Activated T-helper 1 cell treated with anti-CD3 and anti-CD28 coated beads, Interleukin-12 subunit alpha, Interleukin-12 subunit beta, Interleukin-2, Interleukin-4 antibody, amounts not matched to agents 30 ng/mL and 10 ng/mL and 1 ng/mL, durations not matched to agents 14 hours and 24 hours and 36 hours (primary cell): ENCODE data around the gene GRN. TPM values are rescaled to one million over a fixed set of nuclear protein-coding genes. Genes with fewer than 3 reads are reported as not detected.
"Not testable (repeated sequence)": the region's sequence is repeated elsewhere in the genome, so short reads cannot be mapped to it uniquely, and the experiment has no call there.

Source experiments
- DNase-seq: peaks from one replicate; pipeline ENCODE4 v3.0.0; 2021; ENCODE audit warnings: low spot score
- H3K27ac Mint-ChIP-seq: one replicate; pipeline ENCODE4 v1.8.0; 2021; ENCODE audit warnings: mild to moderate bottlenecking, mixed read lengths
- H3K27me3 Mint-ChIP-seq: one replicate; pipeline ENCODE4 v1.8.0; 2022; ENCODE audit warnings: mild to moderate bottlenecking, moderate library complexity, mixed read lengths; ENCODE audit not compliant: insufficient read depth
- H3K36me3 Mint-ChIP-seq: one replicate; pipeline ENCODE4 v1.8.0; 2021; ENCODE audit warnings: low read depth, mixed read lengths
- H3K4me1 Mint-ChIP-seq: one replicate; pipeline ENCODE4 v1.8.0; 2021; ENCODE audit warnings: low read depth, mixed read lengths
- H3K4me3 Mint-ChIP-seq: one replicate; pipeline ENCODE4 v1.8.0; 2021; ENCODE audit warnings: mild to moderate bottlenecking, moderate library complexity, mixed read lengths
- H3K9me3 Mint-ChIP-seq: one replicate; pipeline ENCODE4 v1.8.0; 2021; ENCODE audit warnings: mixed read lengths
- intact Hi-C: fragments of 100-400 bp; cut with micrococcal nuclease; formaldehyde crosslinking; loops from one replicate; pipeline ENCODE4 v1.15.1; 2024
- total RNA-seq: library from RNA; stranded (reverse); gene quantifications from 2 replicates; pipeline ENCODE4 v1.2.3, GENCODE V29; 2022

GRN gene
- total RNA-seq, 1 donor from 2014 or later: 42.9 TPM

DNA sequence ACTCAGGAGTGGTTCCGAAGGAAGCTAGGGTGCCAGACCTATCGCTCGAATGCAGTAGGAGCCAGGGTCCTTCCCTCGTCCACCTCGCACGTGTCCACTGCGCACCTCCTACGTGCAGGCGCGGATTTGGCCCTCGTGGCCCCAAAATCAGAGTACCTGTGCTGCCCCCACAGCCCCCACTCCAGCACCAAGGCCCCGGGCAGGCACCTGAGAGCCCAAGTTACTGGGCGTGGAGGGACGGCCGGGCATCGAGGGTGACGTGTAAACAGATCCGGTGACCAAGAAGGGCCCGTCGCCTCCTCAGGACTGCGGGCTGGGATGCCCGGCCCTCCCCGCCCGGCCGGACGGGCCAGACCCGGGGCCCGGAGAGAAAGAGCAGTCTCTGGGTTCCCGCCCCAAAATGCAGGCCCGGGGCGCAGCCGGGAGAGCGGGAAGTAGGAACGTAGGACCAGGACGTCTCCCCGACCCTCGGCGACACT, 21.0 kb upstream of the GRN start:
- Mint-ChIP-seq H3K27ac (peak overlapping the region; percentile 40), H3K4me1 (peaks cover 10% of the 10 kb centered on the region), H3K36me3 (peaks cover 17% of the 10 kb centered on the region), H3K4me3 (peak overlapping the region; percentile 89), H3K27me3 (no peaks in the 10 kb centered on the region), H3K9me3 (no peaks in the 10 kb centered on the region)
- no peak for DNase-seq
- intact Hi-C loops: loop anchor here (1.0 to 10.0 kb wide), 5 partner anchors 16 to 259 kb away; partner anchors contain the start of genes GRN, LSM12 and RUNDC3A

DNA sequence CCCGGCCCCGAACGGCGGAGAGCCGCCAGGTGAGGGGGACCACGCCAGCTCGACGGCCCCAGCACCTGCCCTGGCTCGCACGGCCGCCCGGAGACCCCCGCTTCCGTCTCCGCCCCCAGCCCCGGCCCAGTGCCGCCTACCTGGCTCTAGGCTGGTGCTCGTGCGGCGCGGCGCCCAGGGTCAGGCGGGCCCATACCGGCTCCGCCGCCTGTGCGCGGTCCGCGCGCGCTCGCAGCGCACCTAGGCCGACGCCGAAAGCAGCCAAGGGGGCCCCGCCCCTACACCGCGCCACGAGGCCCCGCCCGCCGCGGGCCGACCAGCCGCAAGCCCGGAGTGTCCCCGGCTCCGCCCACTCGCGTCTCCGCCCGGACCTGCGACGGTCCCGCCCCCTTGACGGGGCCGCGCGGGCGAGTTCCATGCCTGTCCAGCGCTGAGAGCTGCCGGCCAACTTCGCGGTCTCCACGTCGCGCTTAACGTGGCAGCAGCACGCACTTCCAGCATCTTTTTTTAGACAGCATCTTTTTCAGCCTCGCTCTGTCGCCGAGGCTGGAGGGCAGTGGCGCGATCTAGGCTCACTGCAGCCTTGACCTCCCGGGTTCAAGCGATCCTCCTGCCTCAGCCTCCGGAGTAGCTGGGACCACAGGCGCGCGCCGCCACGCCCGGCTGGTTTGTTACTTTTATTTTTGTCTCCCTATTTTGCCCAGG, 20.4 kb upstream of the GRN start, which contains the start of gene SLC25A39:
SLC25A39 (minus strand) TSS at position 253 of the 705 bp plus-strand sequence. CDS start 1,261 bp downstream, outside the sequence.
- no peaks in the 10 kb centered on the region for H3K9me3 Mint-ChIP-seq
- H3K36me3 Mint-ChIP-seq: peaks cover 13% of the 10 kb centered on the region
- intact Hi-C loops: loop anchor here (1.0 to 10.0 kb wide), 8 partner anchors 16 to 317 kb away; partner anchors contain the start of genes GRN, HDAC5, LSM12 and RUNDC3A
- H3K4me1 Mint-ChIP-seq: peaks cover 10% of the 10 kb centered on the region
- H3K27me3 Mint-ChIP-seq: no peaks in the 10 kb centered on the region
- peak within 1 kb of the TSS; percentile 93 for H3K4me3 Mint-ChIP-seq
- peak within 1 kb of the TSS; percentile 97 for H3K27ac Mint-ChIP-seq
- peak; percentile 96 for DNase-seq

DNA sequence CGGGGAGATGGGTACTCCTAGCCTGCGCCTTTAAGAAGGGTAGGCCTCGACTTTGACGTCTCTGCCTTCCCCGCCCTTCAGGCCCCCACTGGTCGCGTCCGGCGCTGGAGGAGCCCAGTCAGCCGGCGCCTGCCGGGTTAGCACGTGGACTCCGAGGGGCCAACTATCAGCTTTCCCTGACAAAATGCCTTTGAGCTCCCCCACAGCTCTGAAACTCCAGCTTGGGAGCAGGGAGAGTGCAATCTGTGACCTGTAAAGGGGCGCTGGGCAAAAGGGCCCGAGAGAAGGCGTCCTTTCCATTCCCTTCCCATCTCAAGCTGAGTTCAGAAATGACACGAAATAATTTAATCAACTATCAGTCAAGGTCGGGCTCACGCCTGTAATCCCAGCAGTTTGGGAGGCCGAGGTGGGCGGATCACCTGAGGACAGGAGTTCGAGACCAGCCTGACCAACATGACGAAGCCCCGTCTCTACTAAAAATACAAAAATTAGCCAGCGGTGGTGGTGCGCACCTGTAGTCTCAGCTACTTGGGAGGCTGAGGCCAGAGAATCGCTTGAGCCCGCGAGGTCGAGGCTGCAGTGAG, 18.1 kb upstream of the GRN start:
- Mint-ChIP-seq H3K9me3 (no peaks in the 10 kb centered on the region), H3K36me3 (peaks cover 6% of the 10 kb centered on the region), H3K4me1 (peaks cover 17% of the 10 kb centered on the region), H3K4me3 (peak overlapping the region; percentile 77), H3K27me3 (no peaks in the 10 kb centered on the region), H3K27ac (peak overlapping the region; percentile 88)
- intact Hi-C loops: loop anchor here (2.0 to 10.0 kb wide), 4 partner anchors 186 to 320 kb away; partner anchors contain the start of genes HDAC5, HROB and LSM12
- DNase-seq: peak; percentile 93

- Mint-ChIP-seq H3K4me3 (peak overlapping the region; percentile 59), H3K9me3 (no peaks in the 10 kb centered on the region), H3K27me3 (no peaks in the 10 kb centered on the region), H3K4me1 (peaks cover 17% of the 10 kb centered on the region), H3K27ac (peak overlapping the region; percentile 61), H3K36me3 (peaks cover 4% of the 10 kb centered on the region)
- no peak for DNase-seq
- intact Hi-C loops: loop anchor here (2.0 to 10.0 kb wide), 4 partner anchors 187 to 321 kb away; partner anchors contain the start of genes HDAC5, HROB and LSM12
These were observed 17.2 kb upstream of the GRN start for GRCh38 chr17:44327715-44328449.

DNA sequence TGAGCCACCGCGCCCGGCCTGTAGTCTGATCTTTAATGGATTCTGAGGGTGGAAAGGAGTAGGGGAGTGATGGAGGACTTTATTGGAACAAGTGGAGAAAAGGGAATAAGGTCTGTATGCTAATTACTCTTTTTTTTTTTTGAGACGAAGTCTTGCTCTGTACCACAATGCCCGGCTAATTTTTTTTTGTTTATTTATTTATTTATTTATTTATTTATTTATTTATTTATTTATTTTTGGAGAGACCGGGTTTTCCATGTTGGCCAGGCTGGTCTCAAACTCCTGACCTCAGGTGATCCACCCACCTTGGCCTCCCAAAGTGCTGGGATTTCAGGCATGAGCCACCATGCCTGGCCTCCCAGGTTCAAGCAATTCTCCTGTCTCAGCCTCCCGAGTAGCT, 15.6 kb upstream of the GRN start:
- intact Hi-C loops: loop anchor here (5.0 to 10.0 kb wide), 3 partner anchors 207 to 322 kb away; partner anchors contain the start of genes HDAC5 and LSM12
- not testable (repeated sequence) for H3K36me3 Mint-ChIP-seq, H3K4me3 Mint-ChIP-seq, H3K27ac Mint-ChIP-seq, H3K27me3 Mint-ChIP-seq, H3K9me3 Mint-ChIP-seq, DNase-seq
- peaks cover 17% of the 10 kb centered on the region for H3K4me1 Mint-ChIP-seq

- H3K4me3 Mint-ChIP-seq, H3K27ac Mint-ChIP-seq, intact Hi-C loops, DNase-seq, H3K27me3 Mint-ChIP-seq, H3K36me3 Mint-ChIP-seq, H3K9me3 Mint-ChIP-seq: not testable (repeated sequence)
- peaks cover 15% of the 10 kb centered on the region for H3K4me1 Mint-ChIP-seq
These were observed 14.8 kb upstream of the GRN start for GRCh38 chr17:44330263-44330662.

DNA sequence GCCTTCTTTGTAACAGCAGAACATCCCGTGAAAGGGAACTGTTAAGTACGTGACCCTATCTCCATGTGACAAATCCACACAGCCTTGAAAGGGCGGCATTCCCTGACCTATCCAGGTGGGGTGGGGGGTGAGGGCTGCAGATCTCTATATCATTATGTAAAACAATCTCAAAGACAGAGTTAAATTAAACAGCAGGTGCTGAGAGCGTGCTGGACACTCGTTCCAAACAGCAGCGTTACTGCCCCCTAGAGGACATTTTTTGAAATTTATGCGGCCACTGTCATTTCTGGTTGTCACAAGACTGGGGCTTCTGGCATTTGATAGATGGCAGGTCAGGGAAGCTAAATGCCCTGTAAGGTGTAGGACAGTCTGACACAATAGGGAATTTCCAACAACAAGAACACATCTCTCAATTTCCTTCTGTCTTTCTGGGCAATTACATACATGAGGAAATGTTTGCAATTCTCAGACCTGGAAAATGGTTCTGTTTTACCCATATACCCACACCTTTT, 13.8 kb upstream of the GRN start:
- no peak overlapping the region for H3K4me3 Mint-ChIP-seq
- peaks cover 12% of the 10 kb centered on the region for H3K4me1 Mint-ChIP-seq
- DNase-seq: peak; percentile 65
- H3K36me3 Mint-ChIP-seq: no peaks in the 10 kb centered on the region
- intact Hi-C loops: loop anchor here (1.0 kb wide), 3 partner anchors 14 to 145 kb away; partner anchors contain the start of genes GRN and TMUB2
- H3K27ac Mint-ChIP-seq: no peak overlapping the region
- no peaks in the 10 kb centered on the region for H3K27me3 Mint-ChIP-seq
- no peaks in the 10 kb centered on the region for H3K9me3 Mint-ChIP-seq

- intact Hi-C loops: no loop called here
- Mint-ChIP-seq H3K36me3 (no peaks in the 10 kb centered on the region), H3K4me3 (no peak overlapping the region), H3K4me1 (peaks cover 8% of the 10 kb centered on the region), H3K9me3 (no peaks in the 10 kb centered on the region), H3K27me3 (peaks cover 6% of the 10 kb centered on the region), H3K27ac (no peak overlapping the region)
- DNase-seq: no peak
These were observed 11.7 kb upstream of the GRN start for GRCh38 chr17:44333371-44333770.

DNA sequence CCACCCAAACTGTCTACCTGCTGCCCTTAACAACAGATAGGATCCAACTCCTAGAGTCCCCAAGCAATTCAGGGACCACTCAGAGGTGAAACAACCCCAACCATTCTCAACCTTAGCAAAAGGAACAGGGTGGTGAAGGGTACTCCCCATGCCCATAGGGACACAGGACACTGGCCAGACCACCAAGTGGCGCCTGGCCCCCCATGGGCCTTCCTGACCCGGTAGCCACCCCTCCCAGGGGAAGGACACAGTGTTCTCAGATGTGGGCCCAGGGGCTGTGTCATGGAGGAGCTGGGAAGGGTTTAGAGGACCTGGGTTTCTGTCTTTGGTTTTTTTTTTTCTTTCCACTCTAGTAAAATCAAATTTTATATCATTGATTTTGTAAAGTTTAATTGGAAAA, 10.8 kb upstream of the GRN start:
- Mint-ChIP-seq H3K9me3 (no peaks in the 10 kb centered on the region), H3K4me3 (no peak overlapping the region)
- no peak for DNase-seq

GRCh38 chr17:44334727-44335126, 10.4 kb upstream of the GRN start:
- Mint-ChIP-seq H3K27ac (no peak overlapping the region), H3K4me1 (peaks cover 8% of the 10 kb centered on the region), H3K36me3 (no peaks in the 10 kb centered on the region), H3K9me3 (no peaks in the 10 kb centered on the region), H3K4me3 (no peak overlapping the region), H3K27me3 (peaks cover 6% of the 10 kb centered on the region)
- intact Hi-C loops: no loop called here
- no peak for DNase-seq

More for the DNA sequence above, 10.8 kb upstream of the GRN start:
- intact Hi-C loops: no loop called here
- H3K27ac Mint-ChIP-seq: no peak overlapping the region
- peaks cover 6% of the 10 kb centered on the region for H3K27me3 Mint-ChIP-seq
- peaks cover 8% of the 10 kb centered on the region for H3K4me1 Mint-ChIP-seq
- no peaks in the 10 kb centered on the region for H3K36me3 Mint-ChIP-seq

GRCh38 chr17:44335564-44335963, 9.5 kb upstream of the GRN start:
- Mint-ChIP-seq H3K27ac (no peak overlapping the region), H3K9me3 (no peaks in the 10 kb centered on the region), H3K4me3 (no peak overlapping the region), H3K27me3 (peaks cover 8% of the 10 kb centered on the region), H3K4me1 (peaks cover 8% of the 10 kb centered on the region), H3K36me3 (no peaks in the 10 kb centered on the region)
- DNase-seq: no peak
- intact Hi-C loops: no loop called here

DNA sequence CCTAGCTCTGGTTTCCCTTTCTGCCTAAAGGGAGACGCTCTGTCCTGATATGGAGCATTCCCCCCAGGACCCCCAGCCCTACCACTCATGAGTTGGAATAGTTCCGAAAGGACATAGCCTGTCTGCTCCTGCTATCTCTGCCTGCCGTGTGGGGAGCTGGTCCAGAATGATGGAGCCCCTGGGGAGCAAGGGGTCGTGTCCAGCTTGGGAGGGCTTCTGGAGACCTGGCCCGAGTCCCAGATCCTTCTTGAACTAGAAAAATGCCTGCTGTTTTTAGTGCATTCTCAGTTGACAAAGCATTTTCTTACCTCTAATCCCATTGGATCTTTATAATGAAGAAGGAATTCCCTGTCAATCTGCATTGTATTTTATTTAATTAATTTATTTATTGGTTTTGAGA, 9.1 kb upstream of the GRN start:
- H3K4me1 Mint-ChIP-seq: peaks cover 7% of the 10 kb centered on the region
- intact Hi-C loops: no loop called here
- H3K36me3 Mint-ChIP-seq: no peaks in the 10 kb centered on the region
- H3K27ac Mint-ChIP-seq: no peak overlapping the region
- H3K4me3 Mint-ChIP-seq: no peak overlapping the region
- no peaks in the 10 kb centered on the region for H3K9me3 Mint-ChIP-seq
- peaks cover 12% of the 10 kb centered on the region for H3K27me3 Mint-ChIP-seq
- DNase-seq: no peak
